Pancreas (tissue), 10 donors: ENCODE measurements around the gene MMP23B. TPM values are rescaled to one million over a fixed set of nuclear protein-coding genes. Genes with fewer than 3 reads are reported as not detected.
"Not testable (repeated sequence)": the region's sequence is repeated elsewhere in the genome, so short reads cannot be mapped to it uniquely, and the experiment has no call there.

ENCODE experiments used
- ATAC-seq, 4 donors: fragments of 200-7000 bp; cut with Tn5 transposase; one replicate each; pipeline versions ENCODE4 v1.8.0 to v1.9.1; 2020; ENCODE audit warnings: mild to moderate bottlenecking in 4 of 4, moderate library complexity in 4 of 4
- DNase-seq, 6 donors: peaks; one replicate each; pipeline ENCODE4 v3.0.0-alpha.2; 2020
- FAIRE-seq: peaks from 2 replicates; lab custom pipeline; 2012; peaks lifted over from hg19 to GRCh38; lab: Jason Lieb, UNC
- H3K27ac ChIP-seq, 4 donors: fragments of 200-600 bp; sonication (generic); 1 replicate in 3 of 4; 2 replicates in 1 of 4; pipeline versions ENCODE4 v1.5.0 to v1.8.0; 2020
- H3K27me3 ChIP-seq, 4 donors: fragments of 200-600 bp; one replicate each; pipeline ENCODE4 v1.8.0; 2021
- H3K36me3 ChIP-seq, 3 donors: fragments of 200-600 bp; sonication (generic) in 1 of 3; one replicate each; pipeline versions ENCODE4 v1.5.0 to v1.8.0; 2020 to 2021
- H3K4me1 ChIP-seq, 3 donors: fragments of 200-600 bp; one replicate each; pipeline ENCODE4 v1.8.0; 2021
- H3K4me3 ChIP-seq, 4 donors: fragments of 200-600 bp; sonication (generic) in 2 of 4; one replicate each; pipeline versions ENCODE4 v1.5.0 to v1.8.0; 2020 to 2021
- H3K9me3 ChIP-seq, 4 donors: fragments of 200-600 bp; one replicate each; pipeline ENCODE4 v1.8.0; 2021
- WGBS, 2 donors: extraction: QIAGEN DNeasy Blood & Tissue Kit; methylation state at CpG; one replicate each; pipeline ENCODE4 v1.1.7; 2013; 5-methylcytosine and 5-hydroxymethylcytosine counted together
- intact Hi-C, 3 donors: fragments of 100-400 bp; cut with DNase I; formaldehyde crosslinking; loops; one replicate each; pipeline versions ENCODE4 v1.11.1 to v1.14.2; 2022
- polyA plus RNA-seq, 2 donors: library from polyadenylated mRNA; stranded (reverse); fragments of 200-250 nt; gene quantifications; one replicate each; pipeline ENCODE4 v1.2.3, GENCODE V29; 2013
- total RNA-seq, 6 donors: library from RNA; stranded (reverse); fragmentation: NEBNext Ultra II Directional in 4 of 6; extraction: Animal tissue kit (Norgen Biotek cat#: 25700) in 4 of 6; gene quantifications; one replicate each; pipeline versions ENCODE4 v1.2.1 to v1.2.4, GENCODE V29; 2021 to 2023
- TF ChIP-seq, protein P1 (sequence below), 4 donors: fragments of 200-600 bp; sonication (generic) in 3 of 4; IDR thresholded peaks; one replicate each; pipeline versions ENCODE4 v1.5.0 to v1.8.0; 2021; ENCODE audit warnings: antibody characterized with exemption in 4 of 4
- donor health status: healthy with polysubstance abuse.
- donor health status: DM: no; HTN: no; CAD: no; lungs with moderate emphysema.
- donor health status: DM: no; HTN: no; CAD: no.
- donor health status: control.
- donor health status: control.
- donor health status: Bipolar disorder and iron deficiency.
- donor health status: DM: yes; HTN: yes; CAD: no.
- donor health status: DM: no; HTN: no; CAD: no.
- donor health status: DM: no; HTN: no; CAD: no.
- donor health status: DM: yes; HTN: yes; CAD: no.

The MMP23B gene
- total and polyA plus RNA-seq, 8 donors = 0.46 to 12.3 (median 1.6) TPM

DNA sequence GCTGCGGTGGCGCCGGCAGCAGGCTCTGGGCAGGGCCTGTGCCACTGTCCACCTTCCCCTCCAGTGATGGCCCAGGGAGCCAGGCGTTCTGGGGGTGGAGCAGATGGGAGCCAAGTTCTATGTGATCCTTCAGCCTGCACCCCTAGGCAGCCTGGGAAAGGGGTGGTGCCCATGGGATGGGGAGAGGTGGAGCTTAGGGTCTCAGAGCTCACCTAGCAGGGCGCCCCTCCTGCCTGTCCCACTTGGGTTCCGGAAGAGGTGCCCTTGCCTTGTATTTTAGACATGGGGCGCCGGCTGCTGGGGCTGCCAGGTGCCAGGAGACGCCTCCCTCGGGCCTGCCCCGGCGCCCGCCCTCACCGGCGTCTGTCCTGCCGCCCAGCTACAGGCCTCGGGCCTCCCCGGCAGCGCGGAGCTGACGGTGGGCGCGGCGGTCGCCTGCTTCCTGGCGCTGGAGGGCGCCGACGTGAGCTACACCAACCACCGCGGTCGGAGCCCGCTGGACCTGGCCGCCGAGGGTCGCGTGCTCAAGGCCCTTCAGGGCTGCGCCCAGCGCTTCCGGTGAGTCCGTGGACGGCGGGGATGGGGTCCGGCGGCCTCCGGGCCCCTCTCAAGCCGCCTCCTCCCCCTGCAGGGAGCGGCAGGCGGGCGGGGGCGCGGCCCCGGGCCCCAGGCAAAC lies 3.1 kb upstream of the MMP23B start:
- Histone ChIP-seq H3K9me3 (no peaks in the 10 kb centered on the region), H3K36me3 (peaks cover 0 to 6% (median 0%) of the 10 kb centered on the region in 3 donors), H3K4me3 (no peak overlapping the region), H3K27ac (no peak overlapping the region), H3K27me3 (no peaks in the 10 kb centered on the region), H3K4me1 (no peaks in the 10 kb centered on the region)
- ATAC-seq = no peak
- FAIRE-seq = no peak
- 83 to 86% methylated on average over 50 to 53 of the region's 53 CpGs for WGBS, 2 donors
- TF ChIP-seq, protein P1, sequence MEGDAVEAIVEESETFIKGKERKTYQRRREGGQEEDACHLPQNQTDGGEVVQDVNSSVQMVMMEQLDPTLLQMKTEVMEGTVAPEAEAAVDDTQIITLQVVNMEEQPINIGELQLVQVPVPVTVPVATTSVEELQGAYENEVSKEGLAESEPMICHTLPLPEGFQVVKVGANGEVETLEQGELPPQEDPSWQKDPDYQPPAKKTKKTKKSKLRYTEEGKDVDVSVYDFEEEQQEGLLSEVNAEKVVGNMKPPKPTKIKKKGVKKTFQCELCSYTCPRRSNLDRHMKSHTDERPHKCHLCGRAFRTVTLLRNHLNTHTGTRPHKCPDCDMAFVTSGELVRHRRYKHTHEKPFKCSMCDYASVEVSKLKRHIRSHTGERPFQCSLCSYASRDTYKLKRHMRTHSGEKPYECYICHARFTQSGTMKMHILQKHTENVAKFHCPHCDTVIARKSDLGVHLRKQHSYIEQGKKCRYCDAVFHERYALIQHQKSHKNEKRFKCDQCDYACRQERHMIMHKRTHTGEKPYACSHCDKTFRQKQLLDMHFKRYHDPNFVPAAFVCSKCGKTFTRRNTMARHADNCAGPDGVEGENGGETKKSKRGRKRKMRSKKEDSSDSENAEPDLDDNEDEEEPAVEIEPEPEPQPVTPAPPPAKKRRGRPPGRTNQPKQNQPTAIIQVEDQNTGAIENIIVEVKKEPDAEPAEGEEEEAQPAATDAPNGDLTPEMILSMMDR (IDR thresholded peaks at IDR 0.05) = no peak
- DNase-seq = peak in 2 of 6 donors; percentile 20 to 60
- intact Hi-C loops = no loop called here

DNA sequence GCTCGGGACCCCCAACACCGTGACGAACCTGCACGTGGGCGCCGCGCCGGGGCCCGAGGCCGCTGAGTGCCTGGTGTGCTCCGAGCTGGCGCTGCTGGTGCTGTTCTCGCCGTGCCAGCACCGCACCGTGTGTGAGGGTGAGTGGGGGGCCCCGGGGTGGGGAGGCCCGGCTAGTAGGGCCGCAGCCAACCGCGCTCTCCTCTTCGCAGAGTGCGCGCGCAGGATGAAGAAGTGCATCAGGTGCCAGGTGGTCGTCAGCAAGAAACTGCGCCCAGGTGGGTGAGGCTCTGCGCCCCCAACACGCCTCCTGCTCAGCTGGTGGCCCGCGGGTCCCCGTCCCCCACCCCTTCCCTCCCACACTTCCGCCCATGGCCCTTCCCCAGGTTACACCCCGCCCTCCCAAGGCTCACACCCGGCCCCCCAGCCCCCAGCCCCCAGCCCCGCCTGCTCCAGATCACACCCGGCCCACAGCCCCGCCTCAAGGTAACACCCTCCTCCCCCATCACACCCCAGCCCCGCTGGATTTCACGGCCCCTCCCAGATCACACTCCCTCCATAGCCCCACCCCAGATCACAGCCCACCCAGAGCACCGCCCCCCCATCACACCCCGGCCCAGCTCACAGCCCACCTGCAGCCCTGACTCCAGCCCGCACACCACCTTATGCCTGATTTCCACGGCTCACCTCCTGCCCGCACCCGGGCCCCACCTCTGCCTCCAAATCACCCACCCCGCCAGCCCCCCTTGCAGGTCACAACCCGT lies 2.4 kb upstream of the MMP23B start:
- TF ChIP-seq, protein P1 (IDR thresholded peaks at IDR 0.05) = no peak
- peaks cover 0 to 6% (median 0%) of the 10 kb centered on the region in 3 donors for H3K36me3 ChIP-seq
- peak in 1 of 4 donors; percentile 4 for ATAC-seq
- no peaks in the 10 kb centered on the region for H3K9me3 ChIP-seq
- intact Hi-C loops = no loop called here
- no peaks in the 10 kb centered on the region for H3K4me1 ChIP-seq
- DNase-seq = peak in 3 of 6 donors; percentile 26 to 64 (median 33)
- no peak for FAIRE-seq
- no peaks in the 10 kb centered on the region for H3K27me3 ChIP-seq
- WGBS, 2 donors = 85 to 91% methylated on average over 35 to 48 of the region's 48 CpGs
- no peak overlapping the region for H3K4me3 ChIP-seq
- no peak overlapping the region for H3K27ac ChIP-seq

DNA sequence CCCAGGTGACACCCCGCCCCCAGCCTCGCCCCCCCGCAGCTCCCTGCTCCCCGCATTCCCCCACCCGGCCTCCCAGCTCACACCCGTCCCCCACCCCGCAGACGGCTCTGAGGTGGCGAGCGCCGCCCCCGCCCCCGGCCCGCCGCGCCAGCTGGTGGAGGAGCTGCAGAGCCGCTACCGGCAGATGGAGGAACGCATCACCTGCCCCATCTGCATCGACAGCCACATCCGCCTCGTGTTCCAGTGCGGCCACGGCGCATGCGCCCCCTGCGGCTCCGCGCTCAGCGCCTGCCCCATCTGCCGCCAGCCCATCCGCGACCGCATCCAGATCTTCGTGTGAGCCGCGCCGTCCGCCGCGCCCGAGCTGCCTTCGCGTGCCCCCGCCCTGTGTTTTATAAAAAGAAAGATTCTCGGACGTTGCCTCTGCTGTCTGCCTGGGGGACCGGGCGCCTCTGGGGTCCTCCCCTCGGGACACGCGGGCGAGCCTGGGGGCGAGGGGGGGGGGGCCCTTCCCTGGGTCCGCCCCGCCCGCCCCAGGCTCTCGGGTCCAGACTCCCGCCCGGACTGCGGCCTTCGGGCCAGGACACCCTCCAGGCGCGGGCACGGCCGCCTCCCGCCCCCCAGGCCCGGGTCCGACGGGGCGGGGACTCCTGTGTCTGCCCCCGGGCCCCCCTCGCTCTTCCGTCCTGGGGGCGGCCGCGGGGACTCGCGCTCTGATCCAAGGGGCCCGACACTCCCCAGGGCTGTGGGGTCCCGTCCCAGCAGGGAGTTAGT lies 1.6 kb upstream of the MMP23B start:
- Histone ChIP-seq H3K9me3 (no peaks in the 10 kb centered on the region), H3K27me3 (no peaks in the 10 kb centered on the region), H3K4me3 (peak overlapping the region in 1 of 4 donors; percentile 10), H3K27ac (peak overlapping the region in 2 of 4 donors; percentile 33 to 44), H3K4me1 (no peaks in the 10 kb centered on the region), H3K36me3 (peaks cover 0 to 6% (median 0%) of the 10 kb centered on the region in 3 donors)
- DNase-seq (peak in 4 of 6 donors; percentile 41 to 81 (median 58)), FAIRE-seq (no peak), ATAC-seq (peak in 3 of 4 donors; percentile 33 to 42 (median 39))
- 69 to 81% methylated on average over 58 to 81 of the region's 81 CpGs for WGBS, 2 donors
- TF ChIP-seq, protein P1 (IDR thresholded peaks at IDR 0.05) = no peak
- intact Hi-C loops = no loop called here

DNA sequence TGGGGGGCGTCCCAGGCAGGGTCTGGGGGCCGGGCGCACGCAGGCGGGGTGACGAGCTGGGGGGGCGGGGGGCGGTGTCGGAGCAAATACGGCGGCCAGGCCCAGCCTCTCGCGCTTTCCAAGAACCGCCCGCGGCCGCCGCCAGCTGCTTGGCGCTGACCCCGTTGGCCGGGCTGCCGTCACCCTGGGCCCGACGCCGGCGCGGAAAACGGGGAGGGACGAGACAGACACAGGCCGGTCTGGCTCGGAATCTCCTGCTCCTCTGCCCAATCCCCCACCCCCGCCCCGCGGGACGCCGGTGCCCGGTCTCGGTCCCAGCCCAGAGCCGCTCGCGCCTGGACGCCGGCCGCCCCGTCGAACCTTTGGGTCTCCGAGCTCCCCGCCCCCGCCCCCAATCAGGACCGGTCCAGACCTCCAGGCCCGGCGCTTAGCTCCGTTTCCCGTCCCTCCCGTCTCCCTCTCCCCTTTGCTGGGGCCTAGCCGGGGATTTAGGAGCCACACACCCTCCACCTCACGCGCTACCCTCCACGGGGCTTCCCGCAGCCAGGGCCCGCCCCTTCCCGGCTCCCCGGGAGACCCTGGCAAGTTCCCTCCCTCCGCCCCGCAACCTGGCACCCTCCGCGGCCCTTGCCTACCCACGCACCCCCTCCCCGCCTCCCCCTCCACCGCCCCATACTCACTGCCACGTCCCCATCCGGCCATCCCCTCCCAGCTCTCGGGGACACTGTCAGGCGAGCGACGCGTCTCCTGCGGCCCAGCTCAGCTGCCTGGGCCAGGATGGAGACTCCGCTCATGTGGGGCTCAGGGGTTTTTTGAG lies 800 bp upstream of the MMP23B start:
- no peaks in the 10 kb centered on the region for H3K4me1 ChIP-seq
- peak overlapping the region in 1 of 4 donors; percentile 10 for H3K4me3 ChIP-seq
- FAIRE-seq (no peak), ATAC-seq (peak in 3 of 4 donors; percentile 23 to 27 (median 23)), DNase-seq (peak in 4 of 6 donors; percentile 23 to 80 (median 61))
- H3K27ac ChIP-seq = peak overlapping the region in 1 of 4 donors; percentile 44
- intact Hi-C loops = no loop called here
- 27 to 28% methylated on average over 48 to 79 of the region's 79 CpGs for WGBS, 2 donors
- H3K27me3 ChIP-seq = no peaks in the 10 kb centered on the region
- TF ChIP-seq, protein P1 (IDR thresholded peaks at IDR 0.05) = no peak
- peaks cover 0 to 6% (median 0%) of the 10 kb centered on the region in 3 donors for H3K36me3 ChIP-seq
- no peaks in the 10 kb centered on the region for H3K9me3 ChIP-seq

DNA sequence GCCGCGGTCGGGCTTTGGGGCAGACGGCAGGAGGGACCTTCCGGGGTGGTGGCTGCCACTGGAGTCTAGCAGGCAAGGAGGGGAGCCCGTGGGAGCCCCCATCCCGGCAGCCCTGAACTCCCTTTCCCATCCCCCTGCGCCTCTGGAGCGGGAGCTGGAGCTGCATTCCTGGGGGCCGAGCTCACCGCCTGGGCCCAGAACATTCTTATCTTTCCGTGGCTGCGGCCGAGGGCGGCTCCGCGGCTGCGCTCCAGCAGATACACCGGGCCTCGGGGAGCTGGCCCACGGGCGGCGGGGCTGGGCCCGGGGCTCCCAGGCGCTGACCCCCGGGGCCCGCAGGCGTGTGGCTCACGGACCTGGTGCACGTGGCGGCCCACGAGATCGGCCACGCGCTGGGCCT lies 1.4 kb downstream of the MMP23B start:
- WGBS, 2 donors = no CpG with 5 or more reads among the region's 35 CpGs
- H3K36me3 ChIP-seq = peaks cover 0 to 14% (median 7%) of the 10 kb centered on the region in 3 donors
- ATAC-seq = peak in 2 of 4 donors; percentile 22 to 58
- H3K27ac ChIP-seq, intact Hi-C loops, H3K27me3 ChIP-seq, H3K9me3 ChIP-seq, DNase-seq, H3K4me3 ChIP-seq, FAIRE-seq, H3K4me1 ChIP-seq: not testable (repeated sequence)

DNA sequence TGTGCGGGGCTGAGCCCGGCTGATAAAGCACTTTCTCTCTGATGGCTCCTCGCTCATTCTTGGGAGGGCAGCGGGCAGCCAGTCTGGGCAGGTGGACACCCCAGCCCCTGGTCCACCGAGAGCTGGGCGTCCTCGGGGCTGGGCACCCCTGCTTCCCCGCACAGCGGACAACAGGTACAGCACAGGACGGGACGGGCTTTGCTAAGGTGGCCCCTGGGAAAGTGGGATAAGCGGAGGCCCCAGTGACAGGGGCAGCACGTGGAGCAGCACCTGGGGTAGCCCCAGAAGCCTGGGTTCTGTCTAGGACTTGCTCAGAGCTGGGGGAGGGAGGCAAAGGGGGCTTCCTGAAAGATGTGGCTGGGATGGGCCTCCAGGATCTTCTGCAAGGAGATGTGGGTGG lies 2.6 kb downstream of the MMP23B start:
- H3K36me3 ChIP-seq = peaks cover 0 to 14% (median 7%) of the 10 kb centered on the region in 3 donors
- H3K27me3 ChIP-seq, H3K27ac ChIP-seq, H3K4me3 ChIP-seq, intact Hi-C loops, H3K4me1 ChIP-seq, H3K9me3 ChIP-seq, FAIRE-seq: not testable (repeated sequence)
- 86 to 89% methylated on average over 9 of the region's 13 CpGs for WGBS, 2 donors
- DNase-seq (peak in 3 of 6 donors; percentile 14 to 58 (median 47)), ATAC-seq (peak in 1 of 4 donors; percentile 3)
